Measurements from ENCODE around the gene MTA3.

MTA3 gene

GRCh38 chr2:42696987-42697386 lies 128.6 kb downstream of the MTA3 start:
- TF ChIP-seq SPI1 (IDR thresholded peaks at IDR 0.05; ENCODE audit: borderline replicate concordance, low read depth): no peak
- TF ChIP-seq POLR2AphosphoS5 (IDR thresholded peaks at IDR 0.05; ENCODE audit: low read depth): no peak
- DNase-seq (ENCODE audit: low read depth in 1 of 2, low spot score in 1 of 2): no peak
- H3K27me3 ChIP-seq (ENCODE audit: insufficient read depth, poor library complexity, severe bottlenecking): no peaks in the 10 kb centered on the region
- H3K4me3 ChIP-seq (replicated peaks; ENCODE audit: insufficient read depth, low read length): no peak overlapping the region
- H3K27ac ChIP-seq (replicated peaks): no peak overlapping the region

- Histone ChIP-seq H3K4me3 (replicated peaks; ENCODE audit: insufficient read depth, low read length) (no peak overlapping the region), H3K27me3 (ENCODE audit: insufficient read depth, poor library complexity, severe bottlenecking) (no peaks in the 10 kb centered on the region), H3K27ac (replicated peaks) (no peak overlapping the region)
- DNase-seq (ENCODE audit: low read depth in 1 of 2, low spot score in 1 of 2): no peak
- no peak for TF ChIP-seq POLR2AphosphoS5 (IDR thresholded peaks at IDR 0.05; ENCODE audit: low read depth)
- no peak for TF ChIP-seq REST (IDR thresholded peaks at IDR 0.05; ENCODE audit: insufficient replicate concordance, low read depth)
- no peak for TF ChIP-seq SPI1 (IDR thresholded peaks at IDR 0.05; ENCODE audit: borderline replicate concordance, low read depth)
- TF ChIP-seq, protein P1, sequence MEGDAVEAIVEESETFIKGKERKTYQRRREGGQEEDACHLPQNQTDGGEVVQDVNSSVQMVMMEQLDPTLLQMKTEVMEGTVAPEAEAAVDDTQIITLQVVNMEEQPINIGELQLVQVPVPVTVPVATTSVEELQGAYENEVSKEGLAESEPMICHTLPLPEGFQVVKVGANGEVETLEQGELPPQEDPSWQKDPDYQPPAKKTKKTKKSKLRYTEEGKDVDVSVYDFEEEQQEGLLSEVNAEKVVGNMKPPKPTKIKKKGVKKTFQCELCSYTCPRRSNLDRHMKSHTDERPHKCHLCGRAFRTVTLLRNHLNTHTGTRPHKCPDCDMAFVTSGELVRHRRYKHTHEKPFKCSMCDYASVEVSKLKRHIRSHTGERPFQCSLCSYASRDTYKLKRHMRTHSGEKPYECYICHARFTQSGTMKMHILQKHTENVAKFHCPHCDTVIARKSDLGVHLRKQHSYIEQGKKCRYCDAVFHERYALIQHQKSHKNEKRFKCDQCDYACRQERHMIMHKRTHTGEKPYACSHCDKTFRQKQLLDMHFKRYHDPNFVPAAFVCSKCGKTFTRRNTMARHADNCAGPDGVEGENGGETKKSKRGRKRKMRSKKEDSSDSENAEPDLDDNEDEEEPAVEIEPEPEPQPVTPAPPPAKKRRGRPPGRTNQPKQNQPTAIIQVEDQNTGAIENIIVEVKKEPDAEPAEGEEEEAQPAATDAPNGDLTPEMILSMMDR (IDR thresholded peaks at IDR 0.05; ENCODE audit: insufficient read depth, low read length): no peak
- no peak for TF ChIP-seq GABPA (IDR thresholded peaks at IDR 0.05; ENCODE audit: low read depth)
Measured at GRCh38 chr2:42698940-42699339, 130.5 kb downstream of the MTA3 start.

DNA sequence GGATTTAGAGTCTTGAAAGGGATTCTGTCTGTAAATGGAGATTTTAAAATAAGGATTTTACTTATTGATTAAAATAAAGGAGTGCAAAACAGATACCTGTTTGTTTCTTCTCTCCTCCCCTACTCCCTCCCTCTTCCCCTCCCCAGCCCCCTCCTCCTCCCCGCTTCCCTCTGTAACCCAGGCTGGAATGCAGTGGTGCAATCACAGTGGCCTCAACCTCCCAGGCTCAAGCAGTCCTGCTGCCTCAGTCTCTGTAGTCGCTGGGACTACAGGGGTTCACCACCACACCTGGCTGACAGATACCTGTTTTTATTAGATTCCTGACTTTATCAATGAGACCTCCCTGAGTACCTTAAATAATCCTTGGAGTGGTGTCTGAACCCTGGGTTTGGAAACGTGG lies 138.4 kb downstream of the MTA3 start:
- DNase-seq (ENCODE audit: low read depth in 1 of 2, low spot score in 1 of 2): no peak
- TF ChIP-seq POLR2AphosphoS5 (IDR thresholded peaks at IDR 0.05; ENCODE audit: low read depth): no peak
- no peak for TF ChIP-seq REST (IDR thresholded peaks at IDR 0.05; ENCODE audit: insufficient replicate concordance, low read depth)
- TF ChIP-seq, protein P1 (IDR thresholded peaks at IDR 0.05; ENCODE audit: insufficient read depth, low read length): no peak
- TF ChIP-seq SPI1 (IDR thresholded peaks at IDR 0.05; ENCODE audit: borderline replicate concordance, low read depth): no peak
- no peak for TF ChIP-seq GABPA (IDR thresholded peaks at IDR 0.05; ENCODE audit: low read depth)
- no peak overlapping the region for H3K4me3 ChIP-seq (replicated peaks; ENCODE audit: insufficient read depth, low read length)
- H3K27ac ChIP-seq (replicated peaks): no peak overlapping the region
- H3K27me3 ChIP-seq (ENCODE audit: insufficient read depth, poor library complexity, severe bottlenecking): no peaks in the 10 kb centered on the region

GRCh38 chr2:42708179-42708578 lies 139.7 kb downstream of the MTA3 start:
- no peak overlapping the region for H3K27ac ChIP-seq (replicated peaks)

More at GRCh38 chr2:42708179-42708578, 139.7 kb downstream of the MTA3 start:
- no peak for DNase-seq (ENCODE audit: low read depth in 1 of 2, low spot score in 1 of 2)
- Histone ChIP-seq H3K27me3 (ENCODE audit: insufficient read depth, poor library complexity, severe bottlenecking) (no peaks in the 10 kb centered on the region), H3K4me3 (replicated peaks; ENCODE audit: insufficient read depth, low read length) (no peak overlapping the region)
- no peak for TF ChIP-seq REST (IDR thresholded peaks at IDR 0.05; ENCODE audit: insufficient replicate concordance, low read depth)
- no peak for TF ChIP-seq SPI1 (IDR thresholded peaks at IDR 0.05; ENCODE audit: borderline replicate concordance, low read depth)
- no peak for TF ChIP-seq POLR2AphosphoS5 (IDR thresholded peaks at IDR 0.05; ENCODE audit: low read depth)
- TF ChIP-seq, protein P1 (IDR thresholded peaks at IDR 0.05; ENCODE audit: insufficient read depth, low read length): no peak
- TF ChIP-seq GABPA (IDR thresholded peaks at IDR 0.05; ENCODE audit: low read depth): no peak
